ENCODE measurements around the gene DNAJC4. TPM values are rescaled to one million over a fixed set of nuclear protein-coding genes. Genes with fewer than 3 reads are reported as not detected.
A peak's percentile ranks its signal among the peaks of the same experiment; 100 is the strongest.

The DNAJC4 gene
- total and polyA plus RNA-seq, 9 of the 15 experiments (the other 6 are each of a cell fraction or from before 2014, with no cell fraction given): 4.0 to 32.6 (median 19.9) TPM

- TF ChIP-seq RREB1 (CRISPR knock-in tag; IDR thresholded peaks at IDR 0.05) (no peak), PTTG1 (tag; IDR thresholded peaks at IDR 0.05; ENCODE audit: low read depth) (no peak), SREBF2 (CRISPR knock-in tag; IDR thresholded peaks at IDR 0.05) (no peak), BCL6 (CRISPR knock-in tag; IDR thresholded peaks at IDR 0.05) (no peak), WHSC1 (IDR thresholded peaks at IDR 0.05; ENCODE audit: low read length) (no peak), NR2C1 (IDR thresholded peaks at IDR 0.05) (0 out of 2 replicates have a peak, but pooled peaks have one; percentile 8), NR2C1 (tag; IDR thresholded peaks at IDR 0.05) (peak; percentile 7; the same call in 1 of the 2 replicates), RNF219 (CRISPR knock-in tag; IDR thresholded peaks at IDR 0.05) (no peak), BACH1 (tag; IDR thresholded peaks at IDR 0.05) (no peak), MXI1 (IDR thresholded peaks at IDR 0.05; ENCODE audit: low read depth, low read length) (0 out of 2 replicates have a peak, but pooled peaks have one; percentile 12), POLR3G (IDR thresholded peaks at IDR 0.05; ENCODE audit: extremely low read depth, insufficient read length, insufficient replicate concordance) (no peak), PBX2 (CRISPR knock-in tag; IDR thresholded peaks at IDR 0.05; ENCODE audit: low read depth) (no peak), PBX2 (tag; conservative IDR thresholded peaks at IDR 0.05; ENCODE audit: low read depth) (no peak), ZNF197 (CRISPR knock-in tag; IDR thresholded peaks at IDR 0.05; ENCODE audit: low read depth) (no peak), ZNF436 (CRISPR knock-in tag; IDR thresholded peaks at IDR 0.05) (no peak), HDAC3 (IDR thresholded peaks at IDR 0.05; ENCODE audit: borderline replicate concordance, partially characterized antibody) (no peak), PRMT5 (CRISPR knock-in tag; IDR thresholded peaks at IDR 0.05) (no peak), ZEB2 (IDR thresholded peaks at IDR 0.05) (no peak)
Measured at GRCh38 chr11:64245797-64246620, 15.7 kb downstream of the DNAJC4 start (continued).
